GM12874 (cell line): ENCODE data around the gene COL8A2.

ENCODE experiments used
- TF ChIP-seq, protein P1 (sequence below): IDR thresholded peaks from 2 replicates; pipeline ENCODE4 v1.5.1; 2011; ENCODE audit warnings: low read depth, mild to moderate bottlenecking, control low read depth, low read length, moderate library complexity; ENCODE audit not compliant: insufficient read depth

COL8A2 gene

DNA sequence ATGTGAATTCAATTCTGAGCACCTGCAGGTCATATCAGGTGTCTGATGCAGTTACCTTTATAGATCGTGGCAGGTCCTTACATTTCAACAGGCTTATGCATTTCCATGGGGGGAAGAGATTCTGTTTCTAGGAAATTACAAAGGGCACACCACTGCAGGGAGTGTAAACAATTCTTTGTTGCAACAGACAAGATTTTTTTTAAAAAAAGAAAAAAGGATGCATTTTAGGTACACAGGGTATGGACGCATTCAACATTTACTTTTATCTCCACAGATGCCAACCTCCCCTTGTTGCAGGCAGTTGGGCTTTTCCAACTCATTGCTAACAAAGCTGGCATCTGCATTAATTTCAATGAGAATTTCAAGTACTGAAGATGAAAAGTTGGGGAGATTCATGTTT lies 54.7 kb downstream of the COL8A2 start:
- TF ChIP-seq, protein P1, sequence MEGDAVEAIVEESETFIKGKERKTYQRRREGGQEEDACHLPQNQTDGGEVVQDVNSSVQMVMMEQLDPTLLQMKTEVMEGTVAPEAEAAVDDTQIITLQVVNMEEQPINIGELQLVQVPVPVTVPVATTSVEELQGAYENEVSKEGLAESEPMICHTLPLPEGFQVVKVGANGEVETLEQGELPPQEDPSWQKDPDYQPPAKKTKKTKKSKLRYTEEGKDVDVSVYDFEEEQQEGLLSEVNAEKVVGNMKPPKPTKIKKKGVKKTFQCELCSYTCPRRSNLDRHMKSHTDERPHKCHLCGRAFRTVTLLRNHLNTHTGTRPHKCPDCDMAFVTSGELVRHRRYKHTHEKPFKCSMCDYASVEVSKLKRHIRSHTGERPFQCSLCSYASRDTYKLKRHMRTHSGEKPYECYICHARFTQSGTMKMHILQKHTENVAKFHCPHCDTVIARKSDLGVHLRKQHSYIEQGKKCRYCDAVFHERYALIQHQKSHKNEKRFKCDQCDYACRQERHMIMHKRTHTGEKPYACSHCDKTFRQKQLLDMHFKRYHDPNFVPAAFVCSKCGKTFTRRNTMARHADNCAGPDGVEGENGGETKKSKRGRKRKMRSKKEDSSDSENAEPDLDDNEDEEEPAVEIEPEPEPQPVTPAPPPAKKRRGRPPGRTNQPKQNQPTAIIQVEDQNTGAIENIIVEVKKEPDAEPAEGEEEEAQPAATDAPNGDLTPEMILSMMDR, result no peak

DNA sequence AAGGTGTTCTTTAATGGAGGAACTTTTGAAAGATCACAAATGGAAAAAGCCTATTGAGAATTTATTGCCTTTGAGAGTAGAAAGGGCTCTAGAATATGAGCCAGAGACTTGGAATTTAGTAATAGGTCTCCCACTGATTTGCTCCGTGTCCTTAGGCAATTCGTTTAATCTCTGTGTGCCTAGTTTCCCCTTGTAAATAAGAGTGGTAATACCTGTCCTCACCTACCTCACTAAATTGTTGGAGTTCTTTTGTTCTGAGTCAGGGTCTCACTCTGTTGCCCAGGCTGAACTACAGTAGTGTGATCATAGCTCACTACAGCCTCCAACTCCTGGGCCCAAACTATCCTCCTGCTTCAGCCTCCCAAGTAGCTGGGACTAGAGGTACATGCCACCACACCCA lies 56.2 kb downstream of the COL8A2 start:
- TF ChIP-seq, protein P1, result no peak

DNA sequence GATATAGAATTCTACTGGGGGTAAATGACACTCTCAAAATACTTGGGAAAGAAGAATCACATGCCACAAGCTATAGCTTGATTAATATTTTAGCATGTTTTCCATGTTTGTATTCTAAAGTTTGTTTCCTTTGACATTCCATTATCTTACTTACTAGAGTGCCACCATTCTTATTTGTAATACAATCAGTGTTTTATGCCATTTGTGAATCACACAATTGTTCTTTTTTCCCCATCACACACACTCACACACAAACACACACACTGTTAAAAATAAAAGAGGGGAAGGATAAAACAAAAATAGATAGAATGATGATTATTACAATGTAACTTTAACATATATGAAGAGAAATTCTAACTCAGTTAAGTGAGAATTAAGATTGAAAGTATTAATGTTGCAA lies 57.2 kb downstream of the COL8A2 start:
- TF ChIP-seq, protein P1, result no peak

DNA sequence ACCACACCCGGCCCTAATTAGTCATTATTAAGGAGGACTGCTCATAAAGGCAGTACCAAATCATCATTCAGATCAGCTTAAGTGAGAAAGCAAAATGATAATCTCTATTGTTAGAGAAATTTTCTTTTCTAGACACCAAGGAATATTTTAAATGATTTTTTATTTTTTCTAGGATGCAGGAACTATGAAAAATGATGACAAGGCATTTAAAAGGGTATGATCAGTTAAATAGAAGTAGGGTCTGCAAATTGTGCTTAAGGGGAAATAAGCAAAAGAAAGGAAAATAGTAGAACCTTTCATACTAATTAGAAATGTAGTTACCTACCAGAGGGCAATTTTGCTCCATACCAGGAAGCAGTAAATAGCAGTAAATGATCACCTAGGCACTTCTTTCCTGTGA lies 62.7 kb downstream of the COL8A2 start:
- TF ChIP-seq, protein P1, result no peak

DNA sequence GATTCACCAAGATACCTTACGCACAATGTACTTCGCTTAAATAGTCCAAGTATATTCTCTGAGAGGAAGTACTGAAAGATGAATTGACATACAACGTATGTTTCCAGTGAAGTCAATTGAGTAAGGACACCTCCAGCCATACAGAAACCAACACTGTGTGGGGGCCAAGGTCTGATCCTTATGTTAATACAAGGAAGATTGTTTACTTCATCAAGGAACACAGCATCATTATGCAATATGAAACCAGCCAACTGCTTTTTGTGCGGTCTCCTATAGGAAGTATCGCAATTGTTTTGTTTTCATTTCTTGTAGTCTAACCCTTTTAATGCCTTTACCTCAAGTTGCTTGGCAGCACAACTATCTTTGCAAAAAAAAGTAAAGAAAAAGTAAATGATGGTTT lies 69.3 kb downstream of the COL8A2 start:
- TF ChIP-seq, protein P1, result no peak

DNA sequence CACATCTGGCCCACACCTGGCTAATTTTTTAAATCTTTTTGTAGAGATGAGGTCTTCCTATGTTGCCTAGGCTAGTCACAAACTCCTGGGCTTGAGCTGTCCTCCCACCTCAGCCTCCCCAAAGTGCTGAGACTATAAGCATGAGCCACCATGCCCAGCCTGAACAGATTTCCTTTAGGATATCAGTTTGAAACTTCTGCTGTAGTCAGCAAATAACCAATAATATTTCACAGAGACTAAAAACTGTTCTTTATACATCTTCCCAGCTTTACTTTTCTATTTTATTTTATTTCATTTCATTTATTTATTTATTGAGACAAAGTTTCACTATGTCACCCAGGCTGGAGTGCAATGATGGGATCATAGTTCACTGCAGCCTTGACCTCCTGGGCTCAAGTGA lies 71.0 kb downstream of the COL8A2 start:
- TF ChIP-seq, protein P1, result no peak

DNA sequence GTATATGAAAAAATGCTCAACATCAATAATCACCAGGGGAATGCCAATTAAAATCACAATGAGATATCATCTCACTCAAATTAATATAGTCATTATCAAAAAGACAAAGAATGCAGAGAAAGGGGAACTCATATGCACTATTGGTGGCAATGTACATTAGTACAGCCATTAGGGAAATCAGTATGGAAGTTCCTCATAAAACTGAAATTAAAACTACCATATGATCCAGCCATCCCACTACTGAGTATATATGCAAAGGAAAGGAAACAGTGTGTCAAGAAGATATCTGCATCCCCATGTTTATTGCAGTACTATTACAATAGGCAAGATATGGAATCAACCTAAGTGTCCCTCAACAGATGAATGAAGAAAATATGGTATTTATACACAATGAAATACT lies 73.2 kb downstream of the COL8A2 start:
- TF ChIP-seq, protein P1, result no peak
